GM11168 (cell line): Measurements from ENCODE around the gene KPTN.

Experiments
- in situ Hi-C: fragments of 300-500 bp; cut with MboI; formaldehyde crosslinking; loops from one replicate; pipeline ENCODE4 v1.12.0; 2022; ENCODE audit warnings: low sequenced_read_pairs; ENCODE audit not compliant: unreplicated experiment

Gene KPTN

DNA sequence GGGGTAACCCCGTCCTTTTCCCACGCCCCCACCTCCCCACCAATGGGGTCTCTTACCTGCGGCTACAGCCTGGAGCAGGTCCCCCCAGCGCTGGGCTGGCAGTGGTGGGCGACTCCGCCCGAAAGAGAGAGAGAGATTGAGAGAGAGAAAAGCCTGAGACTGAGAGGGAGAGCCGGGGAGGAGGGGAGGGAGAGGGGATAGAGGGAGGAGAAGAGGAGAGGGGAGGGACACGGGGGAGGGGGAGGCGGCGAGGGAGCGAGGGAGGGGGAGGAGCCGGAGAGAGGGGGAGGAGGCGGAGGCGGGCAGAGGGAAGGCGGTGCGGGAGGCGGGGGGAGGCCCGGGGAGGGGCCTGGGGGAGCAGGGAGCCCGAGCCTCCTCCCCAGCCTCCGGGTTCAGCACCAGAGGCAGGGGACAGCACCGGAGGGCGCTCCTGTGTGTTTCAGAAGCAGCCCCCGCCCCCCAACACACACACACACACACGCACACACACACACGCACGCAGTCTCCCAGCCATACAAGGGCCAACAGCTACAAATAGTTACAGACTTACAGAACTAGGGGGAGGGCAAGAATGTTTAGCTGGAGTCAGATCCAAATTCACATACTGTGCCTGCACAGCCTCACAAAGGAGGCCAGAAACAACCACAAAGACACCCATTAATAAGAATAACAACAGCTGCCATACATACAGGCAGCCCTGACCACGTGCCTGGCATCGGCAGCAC is 12.1 kb downstream of the KPTN start, which contains the start of gene SLC8A2:
Gene SLC8A2, minus strand, starts transcription at position 161 of the 725 bp plus-strand sequence. CDS start 5,490 bp downstream, outside the sequence.
- in situ Hi-C loops: loop anchor here (5.0 kb wide), 1 partner anchor 35 kb away; no protein-coding TSS in a partner anchor

DNA sequence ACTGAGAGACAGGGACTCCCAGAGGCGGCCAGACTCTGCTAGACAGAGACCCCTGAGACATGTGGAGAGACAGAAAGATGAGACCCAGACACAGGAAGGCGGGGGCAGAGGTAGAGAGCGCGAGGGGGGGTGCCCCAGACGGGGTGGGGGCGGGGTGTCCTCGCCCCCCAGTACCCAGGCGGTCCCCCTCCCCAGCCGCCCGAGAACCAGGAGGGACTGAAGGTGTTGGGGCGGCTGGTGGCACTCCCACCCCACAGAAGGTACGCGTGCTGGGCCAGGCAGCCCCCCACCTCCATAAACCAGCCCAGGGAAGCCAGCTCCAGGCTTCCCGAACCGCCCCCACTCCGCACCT is 12.7 kb downstream of the KPTN start:
- in situ Hi-C loops: loop anchor here (5.0 kb wide), 1 partner anchor 34 kb away; no protein-coding TSS in a partner anchor

DNA sequence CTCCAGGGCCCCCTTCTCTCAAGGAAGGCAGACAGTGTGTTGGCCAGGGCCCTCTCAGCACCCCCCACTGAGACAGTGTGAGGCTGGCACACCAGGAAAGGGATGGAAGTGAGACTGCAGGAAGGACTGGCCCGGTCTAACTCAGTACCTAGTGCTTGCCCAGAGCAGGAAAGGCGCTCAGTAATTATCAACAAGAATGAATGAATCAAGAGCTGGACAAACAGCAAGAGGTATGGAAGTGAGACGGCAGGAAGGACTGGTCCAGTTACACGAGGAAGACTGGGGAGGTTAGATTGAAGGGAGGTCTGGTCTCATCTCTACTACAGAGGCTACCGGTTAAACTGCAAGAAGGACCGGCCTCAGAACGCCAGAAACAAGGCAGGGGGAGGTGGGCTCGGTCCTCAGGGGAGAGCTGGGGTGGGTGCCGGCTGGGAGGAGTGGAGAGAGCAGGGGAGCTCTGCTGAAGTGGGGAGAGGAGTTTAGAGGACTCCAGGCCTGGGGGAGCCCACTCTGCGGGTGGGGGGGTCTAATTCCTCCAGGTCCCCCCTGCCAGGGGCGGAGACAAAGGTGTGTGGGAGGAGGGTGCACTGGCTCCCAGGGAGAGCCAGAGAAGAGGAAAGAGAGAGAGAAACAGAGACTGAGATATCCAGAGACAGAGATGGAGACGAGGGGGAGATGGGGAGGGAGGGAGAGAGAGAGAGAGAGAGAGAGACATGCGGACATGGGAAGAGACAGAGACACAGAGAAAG is 13.4 kb downstream of the KPTN start:
- in situ Hi-C loops: loop anchor here (5.0 kb wide), 1 partner anchor 33 kb away; no protein-coding TSS in a partner anchor

DNA sequence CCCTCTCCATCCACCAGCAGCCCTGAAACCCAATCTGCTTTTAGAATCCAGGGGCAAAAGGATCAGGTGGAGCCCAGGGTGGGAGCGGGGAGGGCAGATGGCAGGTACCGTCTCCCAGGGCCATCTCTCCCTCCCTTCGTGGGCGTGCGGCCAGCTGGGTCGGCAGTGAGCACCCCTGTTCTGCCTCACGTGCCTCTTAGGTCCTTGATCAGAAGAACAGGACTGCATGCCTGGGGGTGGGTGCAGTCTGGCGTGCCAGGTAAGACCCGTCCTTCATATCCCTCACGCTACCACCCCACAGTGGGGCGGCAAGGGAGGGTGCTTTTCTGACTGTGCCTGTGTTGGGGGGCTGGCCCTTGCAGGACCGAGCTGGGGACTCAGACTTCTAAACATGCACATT is 14.3 kb downstream of the KPTN start:
- in situ Hi-C loops: loop anchor here (5.0 kb wide), 1 partner anchor 32 kb away; no protein-coding TSS in a partner anchor

DNA sequence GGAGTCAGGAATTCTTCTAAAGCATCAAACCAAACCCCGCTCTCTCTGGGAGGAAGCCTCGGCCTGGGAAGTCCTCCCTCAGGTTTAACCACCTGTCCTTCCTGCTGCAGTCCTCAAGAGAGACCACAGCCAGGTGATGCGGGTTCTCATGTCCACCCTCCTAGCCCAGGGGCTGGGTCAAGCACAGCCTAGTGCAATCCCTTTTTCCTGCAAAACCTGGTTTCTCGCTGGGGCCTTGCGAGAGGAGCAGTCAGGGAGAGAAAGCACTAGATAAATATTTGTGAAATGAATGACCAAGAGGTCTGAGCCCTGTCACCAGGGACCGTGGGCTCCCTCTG is 14.7 kb downstream of the KPTN start:
- in situ Hi-C loops: no loop called here

DNA sequence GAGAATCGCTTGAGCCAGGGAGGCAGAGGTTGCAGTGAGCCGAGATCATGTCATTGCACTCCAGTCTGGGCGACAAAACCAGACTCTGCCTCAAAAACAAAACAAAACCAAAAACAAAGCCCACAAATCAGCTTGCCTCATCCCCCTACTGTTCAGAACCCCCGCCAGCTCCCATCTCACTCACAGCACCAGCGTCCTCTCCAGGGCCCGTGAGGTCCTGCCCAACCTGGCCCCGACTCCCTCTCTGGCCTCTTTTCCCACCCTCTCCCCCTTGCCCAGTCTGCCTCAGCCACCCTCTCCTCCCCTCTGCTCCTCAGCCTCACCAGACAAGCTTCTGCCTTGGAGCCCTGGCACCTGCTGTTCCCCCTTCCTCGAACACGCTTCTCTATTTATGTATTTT is 16.1 kb downstream of the KPTN start:
- in situ Hi-C loops: no loop called here

DNA sequence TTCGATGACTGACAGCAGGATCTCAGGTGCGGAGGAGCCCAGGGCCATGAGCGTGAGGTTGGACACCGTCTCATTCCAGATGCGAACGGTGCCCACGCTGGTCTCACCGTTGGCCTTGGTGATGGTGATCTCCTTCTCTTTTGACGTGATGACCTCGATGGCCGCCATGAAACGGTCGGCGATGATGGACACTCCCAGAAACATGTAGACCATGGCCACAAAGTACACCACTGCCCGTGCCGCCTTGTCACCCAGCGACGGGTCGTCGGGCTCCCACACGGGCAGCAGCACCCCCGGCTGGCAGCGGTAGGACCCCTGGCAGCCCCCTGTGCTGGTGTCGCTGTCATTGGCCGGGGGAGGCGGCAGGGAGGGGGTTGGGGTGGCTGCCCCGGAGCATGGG is 18.1 kb downstream of the KPTN start:
- in situ Hi-C loops: no loop called here

DNA sequence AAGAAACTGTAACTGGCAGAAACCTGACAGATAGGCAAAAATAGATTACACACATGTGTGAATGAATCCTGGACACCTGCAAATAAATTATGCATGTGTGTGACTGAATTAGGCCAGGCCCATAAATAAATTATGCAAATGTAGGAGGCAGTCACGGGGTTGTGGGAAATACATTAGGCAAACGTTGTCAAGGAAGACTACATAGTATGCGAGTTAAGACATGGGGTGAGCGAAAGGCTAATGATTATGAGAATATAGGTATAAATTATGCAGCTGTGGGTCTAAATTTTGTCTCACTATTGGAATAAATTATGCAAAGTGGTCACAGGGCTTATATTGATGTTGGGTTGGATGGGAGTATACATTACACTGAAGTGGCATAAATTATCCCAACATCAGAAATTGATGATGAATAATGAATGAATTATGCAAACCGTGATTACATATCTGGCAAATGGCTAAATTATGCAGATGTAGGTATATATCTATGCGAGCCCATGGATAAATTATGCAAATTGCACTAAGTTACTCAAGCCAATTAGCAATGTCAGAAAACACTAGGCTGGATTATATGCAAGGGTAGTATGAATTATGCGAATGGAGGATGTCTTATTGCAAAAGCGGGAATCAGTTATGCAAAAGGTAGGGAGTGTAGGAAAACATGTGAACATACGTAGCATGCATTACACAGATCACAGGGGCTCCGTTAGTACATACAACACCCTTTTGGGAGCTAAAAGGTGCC is 19.2 kb downstream of the KPTN start:
- in situ Hi-C loops: no loop called here

DNA sequence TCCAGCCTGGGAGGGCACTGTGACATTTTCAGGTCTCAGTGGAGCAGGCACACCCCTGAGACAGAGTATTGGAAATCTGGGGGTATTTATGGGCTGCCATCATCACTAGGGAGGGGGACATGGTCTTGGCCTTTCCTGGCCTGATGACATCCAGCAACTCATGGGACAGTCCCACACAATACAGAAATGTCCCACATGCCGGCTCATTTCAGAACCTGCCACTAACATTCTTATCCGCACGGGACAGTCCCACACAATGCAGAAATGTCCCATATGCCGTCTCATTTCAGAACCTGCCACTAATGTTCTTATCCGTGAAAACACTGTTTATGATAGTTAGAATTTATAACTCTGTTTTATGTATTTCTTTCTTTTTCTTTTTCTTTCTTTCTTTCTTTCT is 22.1 kb downstream of the KPTN start:
- in situ Hi-C loops: no loop called here

DNA sequence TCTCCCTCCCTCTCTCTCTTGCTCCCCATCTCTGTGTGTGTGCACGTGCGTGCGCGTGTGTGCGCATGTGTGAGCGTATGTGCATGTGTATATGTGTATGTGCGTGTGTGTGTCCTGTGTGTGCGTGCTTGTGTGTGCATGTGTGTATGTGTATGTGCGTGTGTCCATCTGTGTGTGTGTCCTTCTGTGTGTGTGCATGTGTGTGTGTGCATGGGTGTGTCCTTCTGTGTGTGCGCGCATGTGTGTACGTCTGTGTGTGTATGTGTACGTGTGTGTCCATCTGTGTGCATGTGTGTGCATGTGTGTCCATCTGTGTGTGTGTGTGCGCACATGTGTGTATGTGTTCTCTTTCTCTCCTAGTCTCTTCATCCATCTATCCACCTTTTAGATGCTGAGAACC is 24.5 kb downstream of the KPTN start:
- in situ Hi-C loops: no loop called here

DNA sequence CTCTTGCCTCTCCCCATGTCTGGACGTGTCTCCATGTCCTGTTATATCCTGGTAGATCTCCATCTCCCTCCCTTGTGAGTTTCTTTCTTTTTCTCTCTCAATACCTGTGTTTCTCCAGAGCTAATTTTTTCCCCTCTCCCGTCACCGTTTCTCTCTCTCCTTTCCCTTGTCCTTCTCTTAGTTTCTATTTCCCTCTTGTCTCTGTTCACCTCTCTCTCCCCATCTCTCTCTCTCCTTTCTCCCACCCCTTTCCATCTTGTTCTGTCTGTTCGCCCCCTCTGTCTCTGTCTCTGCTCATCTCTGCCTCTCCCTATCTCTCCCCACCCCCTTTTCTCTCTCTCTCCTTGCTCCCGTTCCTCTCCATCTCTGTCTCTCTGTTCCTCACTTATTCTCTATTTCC is 25.3 kb downstream of the KPTN start:
- in situ Hi-C loops: no loop called here

DNA sequence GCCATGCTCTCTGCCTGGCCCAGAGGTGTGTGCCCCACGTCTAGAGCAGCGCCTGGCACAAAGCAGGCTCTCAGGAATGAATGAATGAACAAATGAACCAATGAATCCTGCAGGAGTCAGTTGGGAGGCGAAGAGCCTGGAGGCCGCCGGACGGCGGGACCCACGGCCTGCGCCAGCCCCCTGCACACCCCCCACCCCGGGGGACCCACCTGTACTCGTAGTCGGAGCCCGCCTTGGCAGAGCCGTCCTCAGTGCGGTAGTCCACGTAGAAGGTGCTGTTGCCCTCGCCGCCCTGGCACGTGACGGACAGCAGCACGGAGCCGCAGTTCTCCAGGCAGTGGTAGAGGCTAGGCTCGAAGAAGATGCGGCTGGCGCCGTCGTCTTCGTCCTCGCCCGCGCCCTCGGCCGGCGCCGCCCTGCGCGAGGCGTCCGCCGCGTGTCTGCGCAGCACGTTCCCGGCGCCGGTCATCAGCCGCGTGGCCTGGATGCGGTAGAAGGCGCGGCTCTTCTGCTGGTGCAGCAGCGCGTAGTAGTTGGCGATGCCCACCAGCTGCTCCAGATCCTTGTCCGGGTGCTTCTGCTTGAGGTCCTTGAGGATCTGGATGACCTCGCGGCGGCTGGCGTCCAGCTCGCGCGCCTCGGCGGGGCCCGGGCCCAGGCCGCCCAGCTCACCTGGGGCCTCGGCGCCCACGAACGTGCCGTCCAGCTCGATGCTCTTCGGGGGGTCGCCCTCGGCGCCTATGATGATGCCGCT is 27.1 kb downstream of the KPTN start:
- in situ Hi-C loops: no loop called here

DNA sequence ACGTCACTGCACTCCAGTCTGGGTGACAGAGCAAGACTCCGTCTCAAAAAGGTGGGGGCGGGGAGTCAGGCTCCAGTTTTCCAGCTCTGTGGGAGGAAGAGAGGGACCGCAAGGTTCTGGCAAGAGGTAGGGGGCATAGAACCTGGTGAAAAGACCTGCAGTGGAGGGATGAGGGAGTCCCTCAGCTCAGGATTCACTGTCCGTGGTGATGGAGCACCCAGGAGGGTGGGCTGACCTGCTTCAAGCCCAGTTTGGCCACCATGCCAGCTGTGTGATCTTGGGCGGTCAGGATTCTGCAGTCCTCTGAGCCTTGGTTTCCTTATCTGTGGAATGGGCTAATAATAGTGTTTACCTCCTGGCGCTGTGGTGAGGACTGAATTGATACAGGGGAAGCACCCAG is 33.5 kb downstream of the KPTN start:
- in situ Hi-C loops: no loop called here

DNA sequence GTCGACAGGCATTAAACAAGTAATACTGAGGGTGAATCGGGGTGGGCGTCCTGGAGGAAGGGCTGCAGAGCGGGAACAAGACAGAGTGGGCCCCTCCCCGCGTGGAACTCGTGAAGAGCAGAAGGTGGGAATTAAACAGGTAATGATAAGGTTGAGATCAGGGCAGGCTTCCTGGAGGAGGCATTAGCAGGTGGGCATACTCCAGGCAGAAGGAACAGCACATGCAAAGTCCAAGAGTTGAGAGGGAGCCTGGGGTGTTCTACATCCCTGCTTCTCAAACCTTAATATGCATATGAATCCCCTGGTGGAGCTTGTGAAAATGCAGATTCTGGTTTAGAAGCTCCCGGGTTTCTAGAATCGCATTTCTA is 35.7 kb downstream of the KPTN start:
- in situ Hi-C loops: no loop called here

DNA sequence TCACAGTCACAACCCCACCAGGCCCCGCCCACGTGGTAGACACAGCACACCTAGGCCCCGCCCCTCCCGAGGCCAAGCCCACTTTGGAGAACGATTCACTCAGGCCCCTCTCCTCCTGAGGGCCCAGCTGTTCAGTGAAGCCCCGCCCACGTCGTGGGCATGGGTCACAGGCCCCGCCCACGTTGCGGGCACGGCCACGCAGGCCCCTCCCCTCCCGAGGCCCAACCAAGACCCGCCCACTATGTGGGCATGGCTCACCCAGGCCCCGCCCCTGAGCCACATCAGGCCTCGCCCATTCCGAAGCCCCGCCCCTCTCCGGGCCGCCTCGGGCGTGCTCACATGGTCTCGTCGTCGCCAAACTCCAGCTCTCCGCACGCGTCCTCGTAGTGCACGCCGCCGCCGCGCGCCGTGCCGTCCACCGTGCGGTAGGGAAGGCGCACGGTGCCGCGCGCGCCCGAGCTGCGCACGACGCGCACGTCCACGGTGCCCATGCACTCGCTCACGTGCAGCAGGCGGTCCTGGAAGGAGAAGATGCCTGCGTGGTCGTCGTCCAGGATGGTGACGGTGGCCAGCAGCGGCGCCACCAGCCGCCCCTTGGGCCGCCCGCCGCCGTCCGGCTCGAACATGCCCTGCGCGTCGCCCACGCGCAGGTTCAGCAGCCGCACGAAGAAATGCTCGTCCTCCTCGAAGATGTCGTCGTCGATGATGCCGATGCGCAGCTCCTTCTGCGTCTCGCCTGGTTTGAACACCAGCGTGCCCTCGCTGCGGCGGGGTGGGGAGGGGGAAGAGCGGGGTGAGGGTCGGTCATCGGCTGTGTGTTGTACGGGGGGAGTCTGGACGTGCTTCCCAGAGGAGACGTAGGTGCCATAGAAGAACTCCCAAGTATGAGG is 36.3 kb downstream of the KPTN start:
- in situ Hi-C loops: no loop called here

DNA sequence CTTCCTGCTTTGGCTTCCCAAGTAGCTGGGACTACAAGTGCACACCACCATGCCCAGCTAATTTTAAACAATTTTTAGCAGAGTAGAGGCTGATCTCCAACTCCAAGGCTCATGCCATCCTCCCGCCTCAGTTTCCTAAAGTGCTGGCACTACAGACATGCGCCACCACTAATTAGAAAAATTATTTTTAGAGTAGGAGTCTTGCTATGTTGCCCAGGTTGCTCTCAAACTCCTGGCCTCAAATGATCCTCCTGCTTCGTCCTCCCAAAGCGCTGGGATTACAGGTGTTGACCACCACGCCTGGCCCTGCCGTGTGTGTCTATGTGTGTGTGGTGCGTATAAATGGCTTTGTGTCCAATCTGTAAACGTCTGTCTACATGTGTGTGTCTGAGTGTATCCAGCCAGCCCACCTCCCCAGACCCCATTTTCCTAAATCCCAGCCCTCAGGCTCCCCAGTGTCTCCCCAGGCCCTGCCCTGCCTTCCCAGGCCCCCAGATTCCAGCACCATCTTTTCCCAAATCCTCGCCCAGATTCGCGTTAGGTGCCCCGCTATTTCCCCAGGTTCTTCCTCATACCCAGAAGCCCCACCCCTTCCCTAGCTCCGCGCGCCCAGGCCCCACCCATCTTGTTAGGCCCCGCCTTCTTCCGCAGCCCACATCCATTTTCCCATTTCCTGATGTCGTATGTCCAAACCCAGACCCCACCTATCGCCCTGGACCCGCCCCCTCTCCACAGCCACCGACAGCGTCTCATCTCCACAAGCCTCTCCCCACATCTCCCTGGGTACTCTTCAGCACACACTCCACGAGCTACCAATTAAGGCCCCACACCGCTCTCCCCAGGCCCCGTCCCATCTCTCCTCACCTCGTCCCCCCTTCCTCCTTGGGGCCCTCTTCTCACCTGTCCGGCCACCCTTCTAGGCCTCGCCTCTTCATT is 37.2 kb downstream of the KPTN start:
- in situ Hi-C loops: no loop called here

DNA sequence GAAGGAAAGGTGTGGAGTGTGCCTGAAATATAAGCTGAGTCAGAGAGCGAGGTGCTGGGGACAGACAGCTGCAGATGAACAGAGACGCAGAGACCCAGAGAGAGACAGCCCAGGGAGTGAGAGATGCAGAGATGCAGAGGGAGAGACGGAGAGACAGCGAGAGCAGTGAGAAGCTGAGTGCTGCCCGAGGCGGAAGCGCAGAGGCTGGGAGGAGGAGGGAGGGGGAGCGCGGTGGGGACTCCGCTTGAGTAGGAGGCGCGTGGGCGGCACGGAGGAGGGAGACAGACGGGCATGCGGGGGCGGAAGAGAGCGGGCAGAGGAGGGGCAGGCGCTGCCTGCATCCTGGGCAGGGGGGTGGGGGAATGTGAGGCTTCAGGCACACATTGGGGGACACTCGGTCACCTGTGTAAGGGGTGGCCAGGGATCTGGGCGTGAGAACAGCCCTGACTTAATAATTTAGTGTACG is 38.0 kb downstream of the KPTN start:
- in situ Hi-C loops: no loop called here

DNA sequence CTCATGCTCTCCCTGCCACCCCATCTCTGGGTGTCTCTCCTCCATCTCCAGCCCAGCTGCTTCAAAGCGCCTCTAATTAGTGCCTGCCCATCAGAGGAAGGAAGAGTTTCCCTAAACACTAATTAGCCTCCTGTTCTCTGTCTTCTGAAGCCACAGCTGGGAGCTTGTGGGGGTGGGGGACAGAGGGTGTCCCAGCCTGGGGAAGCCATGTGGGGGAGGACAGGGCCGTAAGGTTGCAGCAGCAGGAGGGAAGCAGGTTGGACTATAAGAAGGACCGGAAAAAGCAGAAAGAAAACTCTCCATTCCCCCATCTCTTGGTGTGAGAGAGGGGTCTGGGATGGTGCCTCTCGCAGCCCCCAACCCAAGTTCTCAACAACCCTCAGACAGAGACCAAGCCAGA is 38.5 kb downstream of the KPTN start:
- in situ Hi-C loops: no loop called here
